G401.6 (cell line): Measurements from ENCODE around the gene BAIAP3.
A peak's percentile ranks its signal among the peaks of the same experiment; 100 is the strongest.

Source experiments
- FAIRE-seq: peaks from 2 replicates; lab custom pipeline; 2012; peaks lifted over from hg19 to GRCh38; lab: Jason Lieb, UNC

Gene BAIAP3

GRCh38 chr16:1334739-1335138 lies 1.3 kb downstream of the BAIAP3 start:
- no peak for FAIRE-seq

- FAIRE-seq, result no peak
Observed at GRCh38 chr16:1335211-1335971, 1.9 kb downstream of the BAIAP3 start.

GRCh38 chr16:1335996-1336395 lies 2.6 kb downstream of the BAIAP3 start:
- no peak for FAIRE-seq

GRCh38 chr16:1336619-1337018 lies 3.2 kb downstream of the BAIAP3 start:
- no peak for FAIRE-seq

- FAIRE-seq, result no peak
Observed at GRCh38 chr16:1337486-1337885, 4.0 kb downstream of the BAIAP3 start.

GRCh38 chr16:1338119-1338730 lies 4.8 kb downstream of the BAIAP3 start:
- no peak for FAIRE-seq

GRCh38 chr16:1338855-1339675 lies 5.6 kb downstream of the BAIAP3 start:
- no peak for FAIRE-seq

- no peak for FAIRE-seq
Observed at GRCh38 chr16:1340730-1341494, 7.5 kb downstream of the BAIAP3 start.

- FAIRE-seq, result no peak
Observed at GRCh38 chr16:1341495-1342420, 8.3 kb downstream of the BAIAP3 start.

- FAIRE-seq, result peak; percentile 98
Observed at GRCh38 chr16:1342526-1343427, 9.3 kb downstream of the BAIAP3 start.

- no peak for FAIRE-seq
Observed at GRCh38 chr16:1343428-1344242, 10.2 kb downstream of the BAIAP3 start.

GRCh38 chr16:1344499-1344898 lies 11.1 kb downstream of the BAIAP3 start:
- no peak for FAIRE-seq

GRCh38 chr16:1345087-1345486 lies 11.6 kb downstream of the BAIAP3 start:
- FAIRE-seq, result no peak

- no peak for FAIRE-seq
Observed at GRCh38 chr16:1345651-1346421, 12.4 kb downstream of the BAIAP3 start.

- FAIRE-seq, result no peak
Observed at GRCh38 chr16:1346422-1347285, 13.2 kb downstream of the BAIAP3 start.

- FAIRE-seq, result no peak
Observed at GRCh38 chr16:1347286-1347855, 13.9 kb downstream of the BAIAP3 start.

- no peak for FAIRE-seq
Observed at GRCh38 chr16:1347962-1348361, 14.5 kb downstream of the BAIAP3 start.
